Measurements from ENCODE around the gene BBLN. TPM values are rescaled to one million over a fixed set of nuclear protein-coding genes. Genes with fewer than 3 reads are reported as not detected.

Gene BBLN
- total and polyA plus RNA-seq, 2 donors (not counting 1 experiment from before 2014, with no cell fraction given) = 44.3 to 148 TPM

GRCh38 chr9:128178806-128179431 lies 18.9 kb downstream of the BBLN start:
- Histone ChIP-seq H3K9ac (ENCODE audit: low read length) (no peak overlapping the region), H4K20me1 (ENCODE audit: control insufficient read depth, insufficient read depth, low read length, poor library complexity, severe bottlenecking) (no peaks in the 10 kb centered on the region), H3K27ac (ENCODE audit: low read length in 2 of 2) (no peak overlapping the region), H3K4me1 (ENCODE audit: control insufficient read depth in 2 of 2, insufficient read depth in 2 of 2, low read length in 2 of 2) (no peaks in the 10 kb centered on the region), H3K79me2 (ENCODE audit: control insufficient read depth, insufficient read depth, low read length) (no peaks in the 10 kb centered on the region), H3K4me2 (replicated peaks; ENCODE audit: low read depth, low read length, poor library complexity, severe bottlenecking) (no peak overlapping the region), H3K36me3 (replicated peaks in 1 of 2; ENCODE audit: control extremely low read depth in 1 of 2, control insufficient read depth in 1 of 2, extremely low read depth in 1 of 2, insufficient read depth in 2 of 2, low read length in 1 of 2) (peaks cover 0 to 73% of the 10 kb centered on the region in 2 experiments), H3K9me3 (ENCODE audit: control extremely low read depth in 1 of 3, control insufficient read depth in 2 of 3, insufficient read depth in 1 of 3, low read length in 2 of 3) (peaks cover 0 to 10% (median 0%) of the 10 kb centered on the region in 3 donors), H2AFZ (ENCODE audit: insufficient read depth, low read depth, low read length, poor library complexity, severe bottlenecking) (no peak overlapping the region), H3K4me3 (ENCODE audit: control extremely low read depth in 1 of 5, extremely low read depth in 1 of 5, insufficient read depth in 1 of 5, low read depth in 2 of 5, low read length in 4 of 5) (no peak overlapping the region), H3K27me3 (replicated peaks in 1 of 4; ENCODE audit: control extremely low read depth in 1 of 4, control insufficient read depth in 3 of 4, insufficient read depth in 4 of 4, low read length in 3 of 4) (no peaks in the 10 kb centered on the region)
- H3K9me3 Mint-ChIP-seq (ENCODE audit: insufficient read depth) = no peaks in the 10 kb centered on the region
- intact Hi-C loops (cut with micrococcal nuclease) = no loop called here
- no peaks in the 10 kb centered on the region for H3K4me1 Mint-ChIP-seq
- TF ChIP-seq EZH2 (IDR thresholded peaks at IDR 0.05; ENCODE audit: borderline replicate concordance, insufficient read depth, low read depth, low read length, poor library complexity, severe bottlenecking) (no peak), CTCF (IDR thresholded peaks at IDR 0.05) (no peak)
- over 99% methylated on average over 11 of the region's 11 CpGs for WGBS (ENCODE audit: insufficient coverage)
- H3K27me3 Mint-ChIP-seq = no peaks in the 10 kb centered on the region
- ATAC-seq (ENCODE audit: low read depth) (no peak), DNase-seq (no peak)
- CTCF ChIA-PET = no interaction called here
- POLR2A ChIA-PET = no interaction called here
- no peak overlapping the region for H3K4me3 Mint-ChIP-seq
- no peak overlapping the region for H3K27ac Mint-ChIP-seq

GRCh38 chr9:128180001-128180400 lies 19.9 kb downstream of the BBLN start:
- WGBS (ENCODE audit: insufficient coverage) = 98% methylated on average over 8 of the region's 8 CpGs
- ChIA-PET CTCF (no interaction called here), POLR2A (no interaction called here)
- H3K4me2 ChIP-seq (replicated peaks; ENCODE audit: low read depth, low read length, poor library complexity, severe bottlenecking) = no peak overlapping the region
- H3K27ac ChIP-seq (ENCODE audit: low read length in 2 of 2) = no peak overlapping the region
- DNase-seq = no peak
- no peaks in the 10 kb centered on the region for H3K27me3 Mint-ChIP-seq
- ATAC-seq (ENCODE audit: low read depth) = no peak
- no peak overlapping the region for H3K4me3 Mint-ChIP-seq
- no peaks in the 10 kb centered on the region for H3K4me1 ChIP-seq (ENCODE audit: control insufficient read depth in 2 of 2, insufficient read depth in 2 of 2, low read length in 2 of 2)
- intact Hi-C loops (cut with micrococcal nuclease) = no loop called here
- H4K20me1 ChIP-seq (ENCODE audit: control insufficient read depth, insufficient read depth, low read length, poor library complexity, severe bottlenecking) = no peaks in the 10 kb centered on the region
- H3K4me3 ChIP-seq (ENCODE audit: control extremely low read depth in 1 of 5, extremely low read depth in 1 of 5, insufficient read depth in 1 of 5, low read depth in 2 of 5, low read length in 4 of 5) = no peak overlapping the region
- H3K27me3 ChIP-seq (replicated peaks in 1 of 4; ENCODE audit: control extremely low read depth in 1 of 4, control insufficient read depth in 3 of 4, insufficient read depth in 4 of 4, low read length in 3 of 4) = no peaks in the 10 kb centered on the region
- H3K4me1 Mint-ChIP-seq = no peaks in the 10 kb centered on the region
- H3K9ac ChIP-seq (ENCODE audit: low read length) = no peak overlapping the region
- peaks cover 0 to 73% of the 10 kb centered on the region in 2 experiments for H3K36me3 ChIP-seq (replicated peaks in 1 of 2; ENCODE audit: control extremely low read depth in 1 of 2, control insufficient read depth in 1 of 2, extremely low read depth in 1 of 2, insufficient read depth in 2 of 2, low read length in 1 of 2)
- TF ChIP-seq EZH2 (IDR thresholded peaks at IDR 0.05; ENCODE audit: borderline replicate concordance, insufficient read depth, low read depth, low read length, poor library complexity, severe bottlenecking) = no peak
- TF ChIP-seq CTCF (IDR thresholded peaks at IDR 0.05) = no peak
- H3K9me3 Mint-ChIP-seq (ENCODE audit: insufficient read depth) = no peaks in the 10 kb centered on the region
- H3K9me3 ChIP-seq (ENCODE audit: control extremely low read depth in 1 of 3, control insufficient read depth in 2 of 3, insufficient read depth in 1 of 3, low read length in 2 of 3) = peaks cover 0 to 10% (median 0%) of the 10 kb centered on the region in 3 donors
- no peak overlapping the region for H2AFZ ChIP-seq (ENCODE audit: insufficient read depth, low read depth, low read length, poor library complexity, severe bottlenecking)
- H3K79me2 ChIP-seq (ENCODE audit: control insufficient read depth, insufficient read depth, low read length) = no peaks in the 10 kb centered on the region
- no peak overlapping the region for H3K27ac Mint-ChIP-seq

All from B cell (primary cell).